Coronary artery (tissue), 2 donors: Measurements from ENCODE around the gene STARD7.
A peak's percentile ranks its signal among the peaks of the same experiment; 100 is the strongest.

ENCODE experiments used
- DNase-seq: peaks from one replicate; pipeline ENCODE4 v3.0.0-alpha.2; 2017; ENCODE audit warnings: low spot score
- H3K27ac ChIP-seq, 2 donors: fragments of 200-600 bp; sonication (generic); one replicate each; pipeline ENCODE4 v1.5.1; 2016 to 2019
- H3K4me3 ChIP-seq: fragments of 200-600 bp; sonication (generic); 2 replicates; pipeline ENCODE4 v1.5.1; 2016; ENCODE audit warnings: mild to moderate bottlenecking, moderate library complexity
- CTCF ChIP-seq: fragments of 200-600 bp; sonication (generic); IDR thresholded peaks from one replicate; pipeline ENCODE4 v1.5.1; 2019; ENCODE audit warnings: antibody characterized with exemption

The STARD7 gene

GRCh38 chr2:96214554-96214953 lies 5.9 kb upstream of the STARD7 start:
- no peak for DNase-seq
- Histone ChIP-seq H3K4me3 (no peak overlapping the region), H3K27ac (no peak overlapping the region)
- TF ChIP-seq CTCF, result no peak

DNA sequence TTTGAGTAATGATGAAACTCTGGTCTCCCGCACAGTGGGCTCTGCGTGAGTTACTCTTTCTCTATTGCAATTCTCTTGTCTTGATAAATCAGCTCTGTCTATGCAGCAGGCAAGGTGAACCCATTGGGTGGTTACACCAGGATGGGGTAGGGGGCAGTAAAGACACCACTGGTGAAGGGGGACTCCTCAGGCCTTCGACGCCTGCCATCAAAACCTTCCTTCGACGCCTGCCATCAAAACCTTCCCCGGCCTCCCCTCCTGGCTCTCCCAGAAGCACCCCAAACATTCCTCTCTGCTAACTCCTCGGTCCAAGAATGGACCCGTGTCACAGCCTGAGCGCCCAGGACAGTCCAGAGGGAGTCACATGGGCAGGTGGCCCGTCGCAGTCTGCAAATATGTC lies 4.8 kb upstream of the STARD7 start:
- TF ChIP-seq CTCF, result no peak
- H3K27ac ChIP-seq, result no peak overlapping the region
- no peak for DNase-seq
- H3K4me3 ChIP-seq, result no peak overlapping the region

DNA sequence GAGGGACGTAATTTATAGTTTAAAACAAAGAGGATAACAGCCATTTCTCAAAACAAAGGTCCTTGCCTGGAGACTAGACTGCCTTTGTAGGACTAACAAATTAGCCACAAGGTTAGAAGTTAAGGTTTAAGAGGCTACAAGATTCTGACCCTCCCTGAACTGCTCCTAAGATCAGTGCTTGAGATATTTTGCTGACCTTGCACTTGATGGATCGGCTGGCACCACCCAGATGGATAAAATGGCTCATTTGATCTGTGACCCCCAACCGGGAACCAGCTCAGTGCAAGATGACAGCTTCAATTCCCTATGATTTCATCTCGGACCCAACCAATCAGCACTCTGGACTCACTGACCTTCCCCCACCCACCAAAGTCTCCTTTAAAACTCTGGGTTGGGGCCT lies 3.7 kb upstream of the STARD7 start:
- no peak overlapping the region for H3K27ac ChIP-seq
- DNase-seq, result no peak
- no peak for TF ChIP-seq CTCF

DNA sequence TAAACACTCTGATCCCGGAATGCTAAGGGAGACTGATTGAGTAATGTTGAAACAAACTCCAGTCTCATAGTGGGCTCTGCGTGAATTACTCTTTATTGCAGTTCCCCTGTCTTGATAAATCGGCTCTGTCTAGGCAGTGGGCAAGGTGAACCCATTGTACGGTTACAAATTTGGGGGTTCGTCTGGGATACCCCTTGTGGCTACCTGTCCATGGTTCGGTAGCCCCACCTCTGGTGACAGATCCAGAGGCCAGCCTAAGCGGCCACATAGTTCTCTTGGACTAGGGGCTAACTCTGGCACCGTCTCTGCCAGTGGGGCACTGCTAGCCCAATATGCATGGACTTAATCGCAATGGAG lies 1.1 kb upstream of the STARD7 start:
- H3K4me3 ChIP-seq, result peak overlapping the region; percentile 95
- no peak for TF ChIP-seq CTCF
- no peak for DNase-seq
- H3K27ac ChIP-seq, result peak overlapping the region in 1 of 2 donors; percentile 89

More for the DNA sequence above, 3.7 kb upstream of the STARD7 start:
- no peak overlapping the region for H3K4me3 ChIP-seq

GRCh38 chr2:96209011-96209728 lies 543 bp upstream of the STARD7 start:
- Histone ChIP-seq H3K4me3 (peak overlapping the region; percentile 95), H3K27ac (peak overlapping the region; percentile 83 to 89)
- DNase-seq, result no peak
- no peak for TF ChIP-seq CTCF

GRCh38 chr2:96207774-96208142 lies 869 bp downstream of the STARD7 start:
- Histone ChIP-seq H3K4me3 (peak overlapping the region; percentile 95), H3K27ac (peak overlapping the region; percentile 83 to 89)
- DNase-seq, result no peak
- TF ChIP-seq CTCF, result no peak

DNA sequence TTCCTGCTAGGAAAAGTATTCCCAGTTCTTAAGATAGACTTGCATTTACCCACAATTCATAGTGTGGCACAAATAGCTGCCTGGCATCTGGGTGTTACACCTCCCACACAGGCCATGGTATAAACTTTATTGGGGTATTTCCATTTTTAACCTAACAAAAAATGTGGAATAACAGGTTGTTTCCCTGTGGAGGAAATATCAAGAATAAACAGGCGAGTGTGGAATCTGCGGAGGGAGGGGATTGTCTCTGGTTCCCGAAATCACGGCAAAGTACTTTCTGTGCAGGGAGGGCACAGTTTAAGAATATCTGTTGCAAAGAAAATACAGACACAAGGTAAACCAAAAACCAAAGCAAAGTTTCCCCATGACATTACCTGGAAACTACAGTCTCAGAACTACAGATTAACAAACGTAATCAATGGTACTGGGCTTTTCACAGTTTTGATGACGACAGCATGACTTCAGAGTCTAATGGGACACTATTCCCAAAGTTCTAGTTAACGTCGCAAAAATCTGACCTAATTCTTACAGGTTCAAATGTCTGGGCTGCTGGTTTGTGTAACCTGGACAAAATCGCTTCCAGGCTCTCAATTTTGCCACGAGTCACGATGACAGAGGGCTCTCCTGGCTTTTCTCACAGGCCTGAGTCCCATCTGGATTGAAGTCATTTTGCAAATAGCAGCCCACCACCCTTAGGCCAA lies 1.4 kb downstream of the STARD7 start:
- Histone ChIP-seq H3K4me3 (peak overlapping the region; percentile 95), H3K27ac (peak overlapping the region; percentile 83 to 89)
- no peak for TF ChIP-seq CTCF
- DNase-seq, result no peak
